ENCODE data around the gene FST. TPM values are rescaled to one million over a fixed set of nuclear protein-coding genes. Genes with fewer than 3 reads are reported as not detected.

The FST gene
- total RNA-seq, 1 donor from 2014 or later, result 2.9 TPM

- no peak for DNase-seq (ENCODE audit: low spot score)
These were observed 27.7 kb downstream of the FST start for GRCh38 chr5:53508125-53508524.

DNA sequence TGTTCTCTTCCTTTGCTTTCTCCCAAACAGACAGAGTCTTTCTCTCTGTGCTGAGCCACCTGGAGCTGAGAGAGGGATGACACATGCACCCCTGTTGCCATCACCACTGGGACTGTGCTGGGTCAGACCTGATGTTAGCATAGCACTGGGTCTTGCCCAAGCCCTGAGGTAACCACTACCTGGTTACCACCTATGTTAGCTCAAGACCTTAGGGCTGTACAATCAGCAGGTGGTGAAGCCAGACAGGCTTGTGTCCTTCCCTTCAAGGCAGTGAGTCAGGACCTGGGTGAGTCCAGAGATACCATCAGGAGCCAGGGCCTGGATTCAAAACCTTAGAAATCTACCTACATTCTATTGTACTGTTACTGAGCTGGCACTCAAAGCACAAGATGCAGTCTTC, 32.1 kb downstream of the FST start:
- no peak for DNase-seq (ENCODE audit: low spot score)

- DNase-seq (ENCODE audit: low spot score), result no peak
These were observed 35.6 kb downstream of the FST start for GRCh38 chr5:53515988-53516387.

DNA sequence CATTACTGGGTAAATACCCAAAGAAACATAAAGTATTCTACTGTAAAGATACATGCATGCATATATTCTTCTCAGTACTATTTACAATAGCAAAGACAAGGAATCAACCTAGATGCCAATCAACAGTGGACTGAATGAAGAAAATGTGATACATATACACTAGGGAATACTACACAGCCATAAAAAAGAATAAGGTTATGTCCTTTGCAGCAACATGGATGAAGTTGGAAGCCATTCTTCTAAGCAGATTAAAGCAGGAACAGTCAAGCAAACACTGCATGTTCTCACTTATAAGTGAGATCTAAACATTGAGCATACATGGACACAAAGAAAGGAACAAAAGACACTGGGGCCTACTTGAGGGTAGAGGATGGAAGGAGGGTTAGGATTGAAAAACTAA, 40.4 kb downstream of the FST start:
- DNase-seq (ENCODE audit: low spot score), result no peak

Other genes starting within 250 kb of the FST start
- 63.6 TPM for gene NDUFS4, start 80.0 kb downstream of the FST start, total RNA-seq

Data from mesenteric fat pad (tissue), 1 donor.